Colonic mucosa (tissue), 4 donors: ENCODE data around the gene CYP27A1. TPM values are rescaled to one million over a fixed set of nuclear protein-coding genes. Genes with fewer than 3 reads are reported as not detected.

Experiments
- DNase-seq: peaks from one replicate; pipeline ENCODE4 v3.0.0-alpha.2; 2020
- H3K27ac ChIP-seq: fragments of 200-600 bp; one replicate; pipeline ENCODE4 v1.8.0; 2021
- H3K27me3 ChIP-seq: fragments of 200-600 bp; one replicate; pipeline ENCODE4 v1.8.0; 2021
- H3K36me3 ChIP-seq: fragments of 200-600 bp; one replicate; pipeline ENCODE4 v1.8.0; 2021
- H3K4me1 ChIP-seq: fragments of 200-600 bp; one replicate; pipeline ENCODE4 v1.8.0; 2021; ENCODE audit warnings: mild to moderate bottlenecking
- H3K4me3 ChIP-seq: fragments of 200-600 bp; one replicate; pipeline ENCODE4 v1.8.0; 2021
- H3K9ac ChIP-seq, 2 donors: one replicate each; pipeline ENCODE4 v1.7.0; 2013; ENCODE audit warnings: control low read depth in 2 of 2, low read depth in 2 of 2, low read length in 2 of 2
- H3K9me3 ChIP-seq: fragments of 200-600 bp; one replicate; pipeline ENCODE4 v1.8.0; 2021
- CTCF ChIP-seq: fragments of 200-600 bp; IDR thresholded peaks from one replicate; pipeline ENCODE4 v1.8.0; 2022; ENCODE audit warnings: antibody characterized with exemption, mild to moderate bottlenecking
- intact Hi-C: fragments of 100-400 bp; cut with DNase I; formaldehyde crosslinking; loops from one replicate; pipeline ENCODE4 v1.14.1; 2022
- total RNA-seq, 2 donors: library from RNA; stranded (reverse); fragmentation: NEBNext Ultra II Directional in 1 of 2; extraction: Animal tissue kit (Norgen Biotek cat#: 25700) in 1 of 2; gene quantifications; one replicate each; pipeline ENCODE4 v1.2.1, GENCODE V29; 2021
- donor health status: healthy.
- donor health status: DM: no; HTN: no; CAD: no.
- donor health status: DM: no; HTN: no; CAD: no.

CYP27A1 gene
- total RNA-seq, 2 donors from 2014 or later = 21.7 to 54.0 TPM

GRCh38 chr2:218743068-218743467, 38.9 kb upstream of the CYP27A1 start:
- Histone ChIP-seq H3K9me3 (no peaks in the 10 kb centered on the region), H3K27ac (no peak overlapping the region), H3K4me1 (no peaks in the 10 kb centered on the region), H3K36me3 (no peaks in the 10 kb centered on the region), H3K9ac (no peak overlapping the region), H3K27me3 (no peaks in the 10 kb centered on the region), H3K4me3 (no peak overlapping the region)
- TF ChIP-seq CTCF = no peak
- intact Hi-C loops = no loop called here
- DNase-seq = no peak

GRCh38 chr2:218744615-218745014, 37.3 kb upstream of the CYP27A1 start:
- Histone ChIP-seq H3K36me3 (no peaks in the 10 kb centered on the region), H3K4me1 (no peaks in the 10 kb centered on the region), H3K9me3 (no peaks in the 10 kb centered on the region), H3K27me3 (no peaks in the 10 kb centered on the region), H3K9ac (no peak overlapping the region), H3K4me3 (no peak overlapping the region), H3K27ac (no peak overlapping the region)
- no peak for DNase-seq
- TF ChIP-seq CTCF = no peak
- intact Hi-C loops = no loop called here

DNA sequence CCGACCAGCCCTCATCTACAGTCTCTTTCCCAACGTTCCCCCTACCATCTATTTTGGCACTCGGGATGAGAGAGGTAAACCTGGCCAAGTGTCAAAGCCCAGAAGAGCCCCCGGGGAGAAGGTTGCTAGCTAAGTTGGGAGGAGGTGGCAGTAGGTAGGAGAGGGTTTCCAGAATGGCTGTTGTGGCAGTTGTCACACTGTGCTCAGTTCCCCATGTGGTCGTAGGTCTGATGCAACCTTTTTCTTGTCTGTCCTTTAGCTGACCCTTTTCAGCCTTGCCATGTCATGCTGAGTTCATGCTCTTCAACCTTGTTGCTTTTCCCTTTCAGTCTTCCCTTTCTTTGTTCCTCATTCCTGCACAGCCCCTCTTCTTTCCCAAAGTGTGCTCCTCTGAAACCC, 36.8 kb upstream of the CYP27A1 start:
- H3K4me1 ChIP-seq = no peaks in the 10 kb centered on the region
- H3K27ac ChIP-seq = no peak overlapping the region
- H3K27me3 ChIP-seq = no peaks in the 10 kb centered on the region
- no peaks in the 10 kb centered on the region for H3K36me3 ChIP-seq
- H3K9me3 ChIP-seq = no peaks in the 10 kb centered on the region
- DNase-seq = no peak
- TF ChIP-seq CTCF = no peak
- intact Hi-C loops = no loop called here
- no peak overlapping the region for H3K9ac ChIP-seq
- H3K4me3 ChIP-seq = no peak overlapping the region

DNA sequence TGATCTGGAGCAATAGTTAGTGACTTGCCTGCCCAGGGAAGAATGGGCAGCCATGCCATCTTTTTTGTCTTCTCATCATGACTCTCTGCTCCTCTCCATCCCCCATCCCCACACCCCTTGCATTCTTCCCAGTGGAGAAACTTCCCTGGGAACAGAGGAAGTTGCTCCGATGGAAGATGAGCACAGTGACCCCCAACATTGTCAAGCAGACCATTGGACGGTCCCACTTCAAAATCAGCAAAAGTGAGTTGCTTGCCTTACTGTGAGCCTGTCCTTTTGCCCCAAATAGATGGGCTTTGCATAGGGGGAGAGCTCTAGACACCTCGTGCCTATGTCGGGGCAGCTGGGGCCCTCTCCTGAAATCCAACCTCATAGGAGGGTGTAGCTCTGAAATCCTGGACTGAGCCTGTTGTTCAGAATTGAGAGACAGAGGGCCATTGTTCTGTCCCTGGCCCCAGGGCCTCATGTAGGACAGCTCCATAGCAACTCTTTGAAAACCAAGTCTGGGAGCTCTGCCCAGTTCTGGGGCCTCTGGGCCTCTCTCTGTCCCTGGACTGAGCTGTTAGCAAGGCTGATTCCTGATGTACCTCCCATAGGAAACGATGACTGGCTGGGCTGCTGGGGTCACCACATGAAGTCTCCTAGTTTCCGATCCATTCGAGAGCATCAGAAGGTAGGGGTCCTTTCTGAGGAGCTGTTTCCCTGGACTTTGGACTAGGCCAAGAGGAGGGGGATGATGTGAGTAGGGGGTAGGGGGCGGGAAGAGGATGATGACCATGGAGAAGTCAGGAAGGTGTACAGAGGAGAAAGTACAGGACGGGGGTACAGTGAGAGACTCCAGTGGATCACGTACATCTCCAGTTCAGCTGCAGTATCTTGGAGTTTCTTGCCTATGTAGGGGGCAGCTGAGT, 36.1 kb upstream of the CYP27A1 start:
- no peak for DNase-seq
- no peaks in the 10 kb centered on the region for H3K9me3 ChIP-seq
- no peak overlapping the region for H3K9ac ChIP-seq
- H3K4me1 ChIP-seq = no peaks in the 10 kb centered on the region
- intact Hi-C loops = no loop called here
- no peak overlapping the region for H3K27ac ChIP-seq
- no peaks in the 10 kb centered on the region for H3K36me3 ChIP-seq
- H3K27me3 ChIP-seq = no peaks in the 10 kb centered on the region
- no peak overlapping the region for H3K4me3 ChIP-seq
- no peak for TF ChIP-seq CTCF

GRCh38 chr2:218746470-218746795, 35.5 kb upstream of the CYP27A1 start:
- no peaks in the 10 kb centered on the region for H3K27me3 ChIP-seq
- no peak for TF ChIP-seq CTCF

More at GRCh38 chr2:218746470-218746795, 35.5 kb upstream of the CYP27A1 start:
- no peak overlapping the region for H3K9ac ChIP-seq
- no peaks in the 10 kb centered on the region for H3K36me3 ChIP-seq
- intact Hi-C loops = no loop called here
- H3K4me3 ChIP-seq = no peak overlapping the region
- H3K9me3 ChIP-seq = no peaks in the 10 kb centered on the region
- H3K4me1 ChIP-seq = no peaks in the 10 kb centered on the region
- no peak overlapping the region for H3K27ac ChIP-seq
- DNase-seq = no peak
